Renal cortical epithelial cell (primary cell): ENCODE results near the gene GALNT2. TPM values are rescaled to one million over a fixed set of nuclear protein-coding genes. Genes with fewer than 3 reads are reported as not detected.

Experiments
- DNase-seq: peaks from one replicate; pipeline ENCODE4 v3.0.0-alpha.2; 2011; ENCODE audit warnings: low read depth
- total RNA-seq: library from RNA; depleted of rRNA; stranded (reverse); fragments of >200 nt; gene quantifications from 2 replicates; pipeline ENCODE4 v1.2.3, GENCODE V29; 2014

GALNT2 gene
- total RNA-seq, 1 donor from 2014 or later, result 119 TPM

GRCh38 chr1:230278376-230278775 is 211.3 kb downstream of the GALNT2 start:
- no peak for DNase-seq

- no peak for DNase-seq
Observed at GRCh38 chr1:230278871-230279582, 212.0 kb downstream of the GALNT2 start.

GRCh38 chr1:230279583-230279945 is 212.5 kb downstream of the GALNT2 start:
- no peak for DNase-seq

GRCh38 chr1:230280054-230280795 is 213.2 kb downstream of the GALNT2 start:
- no peak for DNase-seq

GRCh38 chr1:230280906-230281413 is 213.9 kb downstream of the GALNT2 start:
- DNase-seq, result no peak

GRCh38 chr1:230281556-230281955 is 214.5 kb downstream of the GALNT2 start:
- DNase-seq, result no peak

- DNase-seq, result no peak
Observed at GRCh38 chr1:230282157-230282556, 215.1 kb downstream of the GALNT2 start.

- DNase-seq, result no peak
Observed at GRCh38 chr1:230283678-230284077, 216.6 kb downstream of the GALNT2 start.

GRCh38 chr1:230284891-230285290 is 217.9 kb downstream of the GALNT2 start:
- DNase-seq, result no peak

- no peak for DNase-seq
Observed at GRCh38 chr1:230285351-230285750, 218.3 kb downstream of the GALNT2 start.

- DNase-seq, result no peak
Observed at GRCh38 chr1:230286166-230286889, 219.3 kb downstream of the GALNT2 start.

GRCh38 chr1:230286890-230287269 is 219.8 kb downstream of the GALNT2 start:
- no peak for DNase-seq

GRCh38 chr1:230287674-230288315 is 220.8 kb downstream of the GALNT2 start:
- no peak for DNase-seq

GRCh38 chr1:230288641-230289349 is 221.8 kb downstream of the GALNT2 start:
- DNase-seq, result no peak

- no peak for DNase-seq
Observed at GRCh38 chr1:230289350-230289644, 222.3 kb downstream of the GALNT2 start.

GRCh38 chr1:230291731-230292620 is 224.9 kb downstream of the GALNT2 start:
- DNase-seq, result no peak

- DNase-seq, result no peak
Observed at GRCh38 chr1:230292689-230293389, 225.8 kb downstream of the GALNT2 start.

- no peak for DNase-seq
Observed at GRCh38 chr1:230293390-230293700, 226.3 kb downstream of the GALNT2 start.

GRCh38 chr1:230295367-230295766 is 228.3 kb downstream of the GALNT2 start:
- no peak for DNase-seq
